GM21447 (cell line): ENCODE data around the gene UBAC2.

ENCODE experiments used
- ATAC-seq: cut with Tn5 transposase; IDR thresholded peaks from one replicate; pipeline ENCODE4 v1.9.1; 2021; ENCODE audit not compliant: unreplicated experiment

UBAC2 gene

GRCh38 chr13:99266827-99267226 is 66.2 kb downstream of the UBAC2 start:
- no peak for ATAC-seq

GRCh38 chr13:99267927-99268326 is 67.3 kb downstream of the UBAC2 start:
- ATAC-seq: no peak

GRCh38 chr13:99268822-99269221 is 68.2 kb downstream of the UBAC2 start:
- ATAC-seq: no peak

GRCh38 chr13:99269627-99270241 is 69.1 kb downstream of the UBAC2 start:
- ATAC-seq: peak; percentile 65

GRCh38 chr13:99270518-99270917 is 69.9 kb downstream of the UBAC2 start:
- ATAC-seq: no peak

GRCh38 chr13:99271249-99271648 is 70.6 kb downstream of the UBAC2 start:
- no peak for ATAC-seq

GRCh38 chr13:99272481-99272880 is 71.8 kb downstream of the UBAC2 start:
- no peak for ATAC-seq

- ATAC-seq: no peak
These were observed 72.5 kb downstream of the UBAC2 start for GRCh38 chr13:99273128-99273527.

- ATAC-seq: no peak
These were observed 74.4 kb downstream of the UBAC2 start for GRCh38 chr13:99275093-99275469.

- no peak for ATAC-seq
These were observed 76.1 kb downstream of the UBAC2 start for GRCh38 chr13:99276706-99277105.

GRCh38 chr13:99277629-99278028 is 77.0 kb downstream of the UBAC2 start:
- ATAC-seq: no peak

- no peak for ATAC-seq
These were observed 77.5 kb downstream of the UBAC2 start for GRCh38 chr13:99278200-99278599.

- ATAC-seq: no peak
These were observed 78.2 kb downstream of the UBAC2 start for GRCh38 chr13:99278843-99279242.

- ATAC-seq: no peak
These were observed 79.0 kb downstream of the UBAC2 start for GRCh38 chr13:99279637-99280036.

- ATAC-seq: no peak
These were observed 79.5 kb downstream of the UBAC2 start for GRCh38 chr13:99280166-99280565.

GRCh38 chr13:99281811-99282263 is 81.2 kb downstream of the UBAC2 start:
- ATAC-seq: peak; percentile 61

GRCh38 chr13:99282264-99283231 is 81.9 kb downstream of the UBAC2 start:
- peak; percentile 71 for ATAC-seq

GRCh38 chr13:99285432-99286182 is 85.0 kb downstream of the UBAC2 start:
- no peak for ATAC-seq

GRCh38 chr13:99287551-99287950 is 86.9 kb downstream of the UBAC2 start:
- ATAC-seq: no peak

GRCh38 chr13:99288089-99288488 is 87.4 kb downstream of the UBAC2 start:
- ATAC-seq: peak; percentile 92

- no peak for ATAC-seq
These were observed 88.6 kb downstream of the UBAC2 start for GRCh38 chr13:99289271-99289670.
